ENCODE results near the gene ATP1A2.

DNA sequence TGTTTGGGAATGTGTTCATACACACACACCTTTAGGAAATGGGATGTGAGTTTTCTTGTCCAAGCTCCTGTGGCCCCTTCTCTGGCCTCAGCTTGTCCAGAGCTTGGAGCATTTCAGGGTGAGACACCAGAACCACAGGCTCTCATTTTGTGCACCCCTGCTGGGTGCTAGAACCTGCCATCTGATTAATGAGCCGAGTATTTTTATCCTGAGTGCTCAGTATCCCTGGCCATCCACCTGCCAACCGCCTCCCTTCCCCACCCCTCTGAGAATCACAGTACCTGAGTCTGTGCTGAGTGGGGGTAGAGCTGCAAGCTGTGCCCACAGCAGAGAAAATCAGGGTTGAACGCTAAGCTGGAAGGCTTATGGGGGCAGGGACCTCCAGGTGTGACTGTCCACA, 76.2 kb downstream of the ATP1A2 start:
- TF ChIP-seq CTCF (IDR thresholded peaks at IDR 0.05) (no peak), POLR2A (IDR thresholded peaks at IDR 0.05) (no peak)
